Thyroid gland (tissue), 4 donors: ENCODE data around the gene EHD2.

Experiments used
- CTCF ChIP-seq, 6 experiments: fragments of 200-600 bp in 3 of 6; fragments of 450-650 bp in 3 of 6; sonication (generic) in 3 of 6; IDR thresholded peaks; one replicate each; pipeline ENCODE4 v1.5.1; 2016 to 2019; ENCODE audit warnings: antibody characterized with exemption in 6 of 6, mild to moderate bottlenecking in 2 of 6, inconsistent platforms in 1 of 6, moderate library complexity in 1 of 6
- POLR2A ChIP-seq, 2 donors: fragments of 450-650 bp; IDR thresholded peaks; one replicate each; pipeline ENCODE4 v1.6.1; 2017; ENCODE audit warnings: antibody characterized with exemption in 2 of 2, mild to moderate bottlenecking in 2 of 2, moderate library complexity in 1 of 2

- TF ChIP-seq POLR2A (IDR thresholded peaks at IDR 0.05) (no peak), CTCF (IDR thresholded peaks at IDR 0.05) (no peak)
Measured at GRCh38 chr19:47735131-47735530, 21.9 kb downstream of the EHD2 start.
